CD14-positive monocyte (primary cell): ENCODE data around the gene PAGR1. TPM values are rescaled to one million over a fixed set of nuclear protein-coding genes. Genes with fewer than 3 reads are reported as not detected.

Experiments used
- DNase-seq, 3 donors: peaks; one replicate each; pipeline ENCODE4 v3.0.0-alpha.2; 2011 to 2022
- H2AFZ ChIP-seq: 2 replicates; pipeline ENCODE4 v1.6.0; 2012; ENCODE audit warnings: mild to moderate bottlenecking, low read depth, low read length, inconsistent platforms; ENCODE audit not compliant: insufficient read depth, poor library complexity, severe bottlenecking
- H3K27ac ChIP-seq, 2 donors: 1 replicate in 1 of 2; 2 replicates in 1 of 2; pipeline ENCODE4 v1.5.1; 2012 to 2013; ENCODE audit warnings: low read length in 2 of 2, control low read depth in 1 of 2, inconsistent platforms in 1 of 2, low read depth in 1 of 2, mild to moderate bottlenecking in 1 of 2
- H3K27me3 ChIP-seq, 2 donors: one replicate each; pipeline versions ENCODE4 v1.6.0 to v1.6.1; 2011 to 2013; ENCODE audit warnings: low read length in 2 of 2; ENCODE audit not compliant: control insufficient read depth in 2 of 2, insufficient read depth in 2 of 2
- H3K36me3 ChIP-seq, 2 donors: replicated peaks in 1 of 2; 1 replicate in 1 of 2; 2 replicates in 1 of 2; pipeline versions ENCODE4 v1.5.1 to v1.6.1; 2012 to 2013; ENCODE audit warnings: low read length in 2 of 2, control low read depth in 1 of 2, inconsistent platforms in 1 of 2, mild to moderate bottlenecking in 1 of 2; ENCODE audit not compliant: insufficient read depth in 2 of 2, control insufficient read depth in 1 of 2
- H3K4me1 ChIP-seq, 2 donors: 1 replicate in 1 of 2; 2 replicates in 1 of 2; pipeline versions ENCODE4 v1.5.1 to v1.6.1; 2012 to 2013; ENCODE audit warnings: low read length in 2 of 2, control low read depth in 1 of 2, inconsistent platforms in 1 of 2, mild to moderate bottlenecking in 1 of 2, moderate library complexity in 1 of 2; ENCODE audit not compliant: insufficient read depth in 2 of 2, control insufficient read depth in 1 of 2
- H3K4me2 ChIP-seq: replicated peaks from 2 replicates; pipeline ENCODE3; 2012; ENCODE audit warnings: low read length, moderate library complexity, mild to moderate bottlenecking; ENCODE audit not compliant: poor library complexity, severe bottlenecking; ENCODE audit errors: extremely low read depth
- H3K4me3 ChIP-seq, 3 experiments: fragments of 200-600 bp in 1 of 3; sonication (generic) in 1 of 3; replicated peaks in 1 of 3; 1 replicate in 2 of 3; 2 replicates in 1 of 3; pipeline ENCODE4 v1.5.1; 2011 to 2013; ENCODE audit warnings: low read length in 3 of 3, mild to moderate bottlenecking in 3 of 3, control low read depth in 2 of 3, low read depth in 2 of 3, inconsistent platforms in 1 of 3, moderate library complexity in 1 of 3
- H3K79me2 ChIP-seq: 2 replicates; pipeline ENCODE4 v1.6.0; 2012; ENCODE audit warnings: mild to moderate bottlenecking, control low read depth, inconsistent platforms, low read length, moderate library complexity; ENCODE audit not compliant: insufficient read depth
- H3K9ac ChIP-seq: 2 replicates; pipeline ENCODE4 v1.6.0; 2017; ENCODE audit warnings: low read length, mild to moderate bottlenecking; ENCODE audit not compliant: insufficient read depth, poor library complexity, severe bottlenecking
- H3K9me3 ChIP-seq, 2 donors: replicated peaks in 1 of 2; 1 replicate in 1 of 2; 2 replicates in 1 of 2; pipeline versions ENCODE4 v1.5.1 to v1.6.1; 2012 to 2013; ENCODE audit warnings: low read length in 2 of 2, control low read depth in 1 of 2; ENCODE audit not compliant: control insufficient read depth in 1 of 2, insufficient read depth in 1 of 2
- H4K20me1 ChIP-seq: 2 replicates; pipeline ENCODE4 v1.6.0; 2012; ENCODE audit warnings: mild to moderate bottlenecking, low read length, control low read depth, moderate library complexity; ENCODE audit not compliant: insufficient read depth
- H3K27ac Mint-ChIP-seq, 7 donors: one replicate each; pipeline ENCODE4 v1.8.0; 2020; ENCODE audit warnings: mild to moderate bottlenecking in 7 of 7, mixed read lengths in 7 of 7, moderate library complexity in 6 of 7, inconsistent platforms in 2 of 7
- H3K27me3 Mint-ChIP-seq, 3 donors: one replicate each; pipeline ENCODE4 v1.8.0; 2021 to 2022; ENCODE audit warnings: low read depth in 3 of 3, mild to moderate bottlenecking in 3 of 3, mixed read lengths in 3 of 3, moderate library complexity in 3 of 3, inconsistent platforms in 1 of 3
- H3K36me3 Mint-ChIP-seq, 2 donors: one replicate each; pipeline ENCODE4 v1.8.0; 2020; ENCODE audit warnings: mixed read lengths in 2 of 2, inconsistent platforms in 1 of 2, mild to moderate bottlenecking in 1 of 2
- H3K4me1 Mint-ChIP-seq: one replicate; pipeline ENCODE4 v1.8.0; 2020; ENCODE audit warnings: mild to moderate bottlenecking, mixed read lengths
- H3K4me3 Mint-ChIP-seq, 2 donors: one replicate each; pipeline ENCODE4 v1.8.0; 2020; ENCODE audit warnings: mild to moderate bottlenecking in 2 of 2, mixed read lengths in 2 of 2, moderate library complexity in 1 of 2
- H3K9me3 Mint-ChIP-seq, 7 donors: one replicate each; pipeline ENCODE4 v1.8.0; 2020 to 2022; ENCODE audit warnings: mixed read lengths in 7 of 7, mild to moderate bottlenecking in 6 of 7, moderate library complexity in 6 of 7, inconsistent platforms in 2 of 7
- WGBS: methylation state at CpG from one replicate; pipeline ENCODE4 v1.1.5; 2013; ENCODE audit warnings: missing lambda C conversion rate; ENCODE audit not compliant: insufficient coverage; 5-methylcytosine and 5-hydroxymethylcytosine counted together
- intact Hi-C, 2 donors: fragments of 100-400 bp; cut with micrococcal nuclease; formaldehyde crosslinking; loops; one replicate each; pipeline versions ENCODE4 v1.15.0 to v1.15.1; 2023
- polyA plus RNA-seq, 3 donors: library from polyadenylated mRNA; depleted of rRNA in 1 of 3; unstranded in 2 of 3; stranded (reverse) in 1 of 3; fragments of 300-500 nt in 2 of 3; fragments of >200 nt in 1 of 3; fragmentation: Illumina TruSeq in 2 of 3; gene quantifications; 1 replicate in 2 of 3; 2 replicates in 1 of 3; pipeline ENCODE4 v1.2.3, GENCODE V29; 2012 to 2021
- TF ChIP-seq, protein P1 (sequence below): fragments of 200-600 bp; IDR thresholded peaks from one replicate; pipeline ENCODE4 v1.8.0; 2022; ENCODE audit warnings: antibody characterized with exemption, mild to moderate bottlenecking

Gene PAGR1
- polyA plus RNA-seq, 3 donors: 12.6 to 43.4 (median 36.3) TPM

DNA sequence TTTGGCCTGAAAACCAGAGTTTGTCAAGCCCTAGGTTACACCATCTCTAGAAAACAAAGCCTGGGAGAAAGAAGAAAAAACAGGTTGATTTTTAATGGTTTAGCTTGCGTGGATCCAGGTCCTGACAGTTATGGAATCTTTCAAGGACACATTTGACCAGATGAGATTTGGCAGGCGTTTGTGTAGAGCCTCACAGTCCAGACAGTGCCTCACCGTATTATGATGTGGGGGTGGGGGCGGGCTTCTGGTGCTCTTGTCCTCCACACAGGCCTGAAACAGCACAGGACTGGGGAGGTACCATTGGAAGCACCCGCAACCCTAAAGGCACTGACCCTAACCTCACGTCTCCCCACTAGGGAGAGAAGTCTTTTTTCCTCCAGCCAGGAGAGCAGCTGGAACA is 23.9 kb downstream of the PAGR1 start:
- Mint-ChIP-seq H3K9me3 (no peaks in the 10 kb centered on the region), H3K27ac (no peak overlapping the region), H3K4me3 (no peak overlapping the region), H3K4me1 (no peaks in the 10 kb centered on the region), H3K36me3 (peaks cover 76 to 97% of the 10 kb centered on the region in 2 donors), H3K27me3 (no peaks in the 10 kb centered on the region)
- Histone ChIP-seq H3K4me3 (no peak overlapping the region), H2AFZ (no peak overlapping the region), H3K4me2 (no peak overlapping the region), H3K9ac (no peak overlapping the region), H3K79me2 (no peaks in the 10 kb centered on the region), H3K36me3 (peaks cover 91 to 96% of the 10 kb centered on the region in 2 donors), H3K27ac (no peak overlapping the region), H3K27me3 (no peaks in the 10 kb centered on the region), H4K20me1 (peaks cover 76% of the 10 kb centered on the region), H3K4me1 (no peaks in the 10 kb centered on the region), H3K9me3 (no peaks in the 10 kb centered on the region)
- intact Hi-C loops: no loop called here
- TF ChIP-seq, protein P1, sequence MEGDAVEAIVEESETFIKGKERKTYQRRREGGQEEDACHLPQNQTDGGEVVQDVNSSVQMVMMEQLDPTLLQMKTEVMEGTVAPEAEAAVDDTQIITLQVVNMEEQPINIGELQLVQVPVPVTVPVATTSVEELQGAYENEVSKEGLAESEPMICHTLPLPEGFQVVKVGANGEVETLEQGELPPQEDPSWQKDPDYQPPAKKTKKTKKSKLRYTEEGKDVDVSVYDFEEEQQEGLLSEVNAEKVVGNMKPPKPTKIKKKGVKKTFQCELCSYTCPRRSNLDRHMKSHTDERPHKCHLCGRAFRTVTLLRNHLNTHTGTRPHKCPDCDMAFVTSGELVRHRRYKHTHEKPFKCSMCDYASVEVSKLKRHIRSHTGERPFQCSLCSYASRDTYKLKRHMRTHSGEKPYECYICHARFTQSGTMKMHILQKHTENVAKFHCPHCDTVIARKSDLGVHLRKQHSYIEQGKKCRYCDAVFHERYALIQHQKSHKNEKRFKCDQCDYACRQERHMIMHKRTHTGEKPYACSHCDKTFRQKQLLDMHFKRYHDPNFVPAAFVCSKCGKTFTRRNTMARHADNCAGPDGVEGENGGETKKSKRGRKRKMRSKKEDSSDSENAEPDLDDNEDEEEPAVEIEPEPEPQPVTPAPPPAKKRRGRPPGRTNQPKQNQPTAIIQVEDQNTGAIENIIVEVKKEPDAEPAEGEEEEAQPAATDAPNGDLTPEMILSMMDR: no peak
- 100% methylated on average over 3 of the region's 6 CpGs for WGBS
- no peak for DNase-seq

DNA sequence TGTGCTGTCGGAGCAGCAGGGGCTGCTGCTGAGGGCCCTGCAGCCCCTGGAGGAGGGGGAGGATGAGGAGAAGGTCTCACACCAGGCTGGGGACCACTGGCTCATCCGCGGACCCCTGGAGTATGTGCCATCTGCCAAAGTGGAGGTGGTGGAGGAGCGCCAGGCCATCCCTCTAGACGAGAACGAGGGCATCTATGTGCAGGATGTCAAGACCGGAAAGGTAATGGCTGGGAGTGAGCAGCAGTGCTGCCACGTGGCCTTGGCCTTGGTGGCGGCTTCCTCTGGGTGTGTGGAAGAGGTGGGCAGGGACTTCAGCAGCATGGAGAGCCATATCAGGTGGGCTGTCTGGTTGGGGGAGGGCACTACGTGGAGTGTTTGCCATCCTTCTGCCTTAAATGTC is 24.3 kb downstream of the PAGR1 start:
- no peak overlapping the region for H3K4me3 Mint-ChIP-seq
- intact Hi-C loops: no loop called here
- no peaks in the 10 kb centered on the region for H3K4me1 Mint-ChIP-seq
- no peak for DNase-seq
- no peak overlapping the region for H3K4me2 ChIP-seq
- H3K36me3 ChIP-seq: peaks cover 91 to 96% of the 10 kb centered on the region in 2 donors
- TF ChIP-seq, protein P1: no peak
- H2AFZ ChIP-seq: no peak overlapping the region
- no peaks in the 10 kb centered on the region for H3K27me3 Mint-ChIP-seq
- no peaks in the 10 kb centered on the region for H3K9me3 ChIP-seq
- no peak overlapping the region for H3K4me3 ChIP-seq
- H3K27ac ChIP-seq: no peak overlapping the region
- peaks cover 80 to 97% of the 10 kb centered on the region in 2 donors for H3K36me3 Mint-ChIP-seq
- no peaks in the 10 kb centered on the region for H3K9me3 Mint-ChIP-seq
- no peaks in the 10 kb centered on the region for H3K79me2 ChIP-seq
- H3K4me1 ChIP-seq: no peaks in the 10 kb centered on the region
- H4K20me1 ChIP-seq: peaks cover 75% of the 10 kb centered on the region
- 94% methylated on average over 10 of the region's 10 CpGs for WGBS
- H3K27me3 ChIP-seq: no peaks in the 10 kb centered on the region
- no peak overlapping the region for H3K9ac ChIP-seq
- H3K27ac Mint-ChIP-seq: peak overlapping the region in 1 of 7 donors; percentile 26
